EL (cell line): Measurements from ENCODE around the gene GCK.

ENCODE experiments used
- DNase-seq: peaks from one replicate; pipeline ENCODE4 v3.0.0-alpha.2; 2016

GCK gene

DNA sequence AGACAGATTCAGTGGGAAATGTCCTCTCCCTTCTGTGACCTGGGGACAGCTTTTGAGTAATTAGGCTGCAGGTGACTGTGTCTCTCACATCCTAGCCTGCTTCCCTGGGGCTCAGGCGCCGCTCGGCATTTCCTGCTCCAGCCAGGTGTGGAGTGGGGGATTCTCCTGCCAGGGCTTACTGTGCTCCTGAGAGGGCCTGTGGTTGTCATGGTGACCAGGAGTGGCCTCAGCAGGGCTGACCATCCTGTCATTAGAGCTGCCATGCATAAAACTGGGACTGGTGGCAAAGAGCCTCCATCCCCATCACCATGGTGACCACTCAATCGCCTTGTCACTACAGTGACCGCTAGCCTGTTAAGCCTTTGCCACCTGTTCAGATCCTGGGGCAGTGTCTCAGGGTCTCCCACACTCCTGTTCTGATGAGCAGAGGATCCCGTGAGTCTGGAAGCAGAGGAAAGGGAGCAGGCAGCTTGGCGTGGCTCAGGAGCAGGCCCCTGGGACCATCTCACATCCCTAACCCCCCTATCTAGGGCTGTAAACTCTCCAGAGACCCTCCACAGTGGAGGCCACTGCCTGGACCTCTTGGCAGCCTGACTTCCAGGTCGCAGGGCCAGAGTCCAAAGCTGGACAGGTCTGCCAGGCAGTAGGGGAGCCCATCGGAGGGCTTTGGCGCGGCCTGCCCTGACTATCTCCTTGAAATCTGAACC is at the start of gene GCK:
Gene GCK (minus strand): TSS at position 154 of the 707 bp plus-strand sequence. CDS start 486 bp downstream, outside the sequence.
- DNase-seq: no peak

DNA sequence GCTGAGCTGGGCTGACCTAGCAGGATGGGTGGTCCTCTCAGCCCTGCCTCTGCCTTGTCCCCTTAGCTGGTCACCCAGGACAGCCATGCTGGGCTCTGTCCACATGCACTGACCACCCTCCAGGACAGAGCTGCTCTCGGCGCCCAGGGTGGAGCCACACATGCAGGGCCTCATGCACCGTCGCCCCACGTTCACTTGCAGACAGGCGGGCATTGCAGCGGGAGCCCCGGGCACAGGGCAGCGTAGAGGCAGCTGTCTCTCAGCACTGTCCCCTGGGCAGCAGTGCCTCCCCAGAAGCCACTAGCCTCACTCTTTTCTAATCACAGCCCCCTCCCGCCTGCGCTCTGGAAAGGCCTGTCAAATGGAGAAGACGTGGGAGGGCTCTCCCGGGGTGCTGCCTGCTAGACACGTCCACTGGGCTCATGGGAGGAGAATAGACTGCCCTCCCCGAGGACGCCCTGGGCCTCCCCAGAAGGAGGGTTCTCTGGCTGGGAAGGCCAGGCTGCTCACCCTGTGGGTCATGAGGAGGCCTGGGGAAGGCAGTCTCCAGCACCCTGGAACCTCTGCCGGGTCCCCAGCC is 49.0 kb upstream of the GCK start:
- no peak for DNase-seq

DNA sequence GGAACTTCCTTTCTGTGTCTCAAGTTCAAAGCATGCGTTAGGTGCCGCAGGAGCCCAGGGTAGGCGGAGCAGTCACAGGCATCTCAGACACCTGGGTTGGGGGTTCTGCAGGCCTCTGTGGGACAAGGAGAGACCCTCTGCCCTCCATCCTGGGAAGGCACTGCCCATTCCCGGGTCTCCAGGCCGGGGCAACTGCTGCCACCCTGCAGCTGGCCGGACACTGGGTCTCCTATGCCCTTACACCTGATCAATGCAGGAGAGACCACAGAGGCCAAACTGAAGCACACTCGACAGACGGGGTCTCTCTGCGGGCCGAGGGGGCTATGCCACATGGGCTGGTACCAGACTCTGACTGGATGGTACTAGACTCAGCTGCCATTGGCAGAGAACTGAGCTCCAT is 48.5 kb upstream of the GCK start:
- DNase-seq: no peak

DNA sequence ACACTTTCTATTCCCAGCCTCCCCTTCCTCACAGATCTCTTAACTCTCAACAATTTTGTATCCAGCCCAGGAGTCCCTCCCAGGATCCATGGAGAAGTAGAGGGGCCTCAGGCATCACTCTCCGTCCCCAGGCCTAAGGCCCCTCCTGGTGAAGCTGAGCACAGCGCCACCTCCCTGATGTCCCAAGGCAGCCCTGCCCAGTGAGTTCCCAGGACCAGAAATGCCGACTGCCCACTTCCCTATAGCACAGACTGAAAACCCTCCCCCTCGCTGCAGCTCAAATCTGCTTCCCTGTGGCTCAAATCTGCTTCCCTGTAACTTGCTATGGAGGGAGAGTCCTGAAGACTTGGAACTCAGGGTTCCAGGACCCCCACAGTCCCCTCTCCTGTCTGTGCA is 47.1 kb upstream of the GCK start:
- DNase-seq: no peak

DNA sequence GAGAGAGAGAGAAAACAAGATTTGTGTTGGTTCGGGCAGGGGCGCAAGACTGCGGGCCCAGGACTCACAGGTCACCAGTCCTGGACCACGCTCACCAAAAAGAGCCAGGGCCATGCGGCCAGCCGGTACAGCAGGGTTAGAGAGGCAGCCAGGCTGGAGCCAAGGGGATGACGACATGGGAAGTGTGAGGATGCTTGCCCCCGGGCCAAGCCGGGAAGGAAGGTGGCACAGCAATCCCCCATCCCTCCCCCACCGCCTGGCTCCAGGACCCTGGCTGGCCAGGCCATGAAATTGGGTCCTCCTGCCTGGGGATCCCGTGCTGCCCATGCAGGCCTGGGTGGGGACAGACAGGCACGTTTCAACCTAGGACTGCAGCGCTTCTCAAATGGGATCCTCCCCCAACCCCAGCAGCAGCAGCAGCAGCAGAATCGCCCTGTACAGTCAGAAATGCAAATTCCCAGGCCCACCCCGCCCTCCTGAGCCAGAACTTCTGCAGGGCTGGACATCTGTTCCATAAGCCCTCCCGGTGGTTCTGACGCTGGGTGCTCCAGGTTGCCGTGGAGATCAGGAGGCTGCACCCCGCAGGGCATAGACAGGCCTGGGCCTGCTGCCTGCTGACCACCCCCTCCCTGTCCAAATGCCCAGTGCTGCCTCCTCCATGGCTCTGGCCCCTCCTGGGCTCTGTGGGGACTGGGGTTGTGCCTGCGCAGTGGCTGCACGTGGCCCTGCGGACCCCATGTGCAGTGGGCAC is 46.5 kb upstream of the GCK start:
- peak; percentile 18 for DNase-seq

DNA sequence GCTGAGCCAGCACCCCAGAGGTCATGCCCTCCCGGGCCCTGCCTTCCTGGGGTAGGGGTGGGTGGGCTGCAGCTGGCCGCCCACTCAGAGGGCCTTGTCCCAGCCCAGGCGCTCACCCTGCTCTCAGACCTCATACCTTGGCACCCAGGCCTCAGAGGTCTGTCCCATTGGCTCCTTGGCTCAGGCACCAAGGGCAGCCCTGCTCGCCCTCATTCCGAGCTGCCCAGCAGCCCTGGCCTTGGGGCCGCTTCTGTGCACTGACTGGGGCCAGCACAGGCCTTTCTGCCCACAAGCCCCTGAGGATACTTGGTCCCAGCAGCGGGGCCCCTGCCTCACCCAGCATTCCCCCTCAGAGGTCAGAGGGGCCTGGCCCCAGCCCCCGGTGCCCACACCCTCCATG is 45.8 kb upstream of the GCK start:
- DNase-seq: no peak

DNA sequence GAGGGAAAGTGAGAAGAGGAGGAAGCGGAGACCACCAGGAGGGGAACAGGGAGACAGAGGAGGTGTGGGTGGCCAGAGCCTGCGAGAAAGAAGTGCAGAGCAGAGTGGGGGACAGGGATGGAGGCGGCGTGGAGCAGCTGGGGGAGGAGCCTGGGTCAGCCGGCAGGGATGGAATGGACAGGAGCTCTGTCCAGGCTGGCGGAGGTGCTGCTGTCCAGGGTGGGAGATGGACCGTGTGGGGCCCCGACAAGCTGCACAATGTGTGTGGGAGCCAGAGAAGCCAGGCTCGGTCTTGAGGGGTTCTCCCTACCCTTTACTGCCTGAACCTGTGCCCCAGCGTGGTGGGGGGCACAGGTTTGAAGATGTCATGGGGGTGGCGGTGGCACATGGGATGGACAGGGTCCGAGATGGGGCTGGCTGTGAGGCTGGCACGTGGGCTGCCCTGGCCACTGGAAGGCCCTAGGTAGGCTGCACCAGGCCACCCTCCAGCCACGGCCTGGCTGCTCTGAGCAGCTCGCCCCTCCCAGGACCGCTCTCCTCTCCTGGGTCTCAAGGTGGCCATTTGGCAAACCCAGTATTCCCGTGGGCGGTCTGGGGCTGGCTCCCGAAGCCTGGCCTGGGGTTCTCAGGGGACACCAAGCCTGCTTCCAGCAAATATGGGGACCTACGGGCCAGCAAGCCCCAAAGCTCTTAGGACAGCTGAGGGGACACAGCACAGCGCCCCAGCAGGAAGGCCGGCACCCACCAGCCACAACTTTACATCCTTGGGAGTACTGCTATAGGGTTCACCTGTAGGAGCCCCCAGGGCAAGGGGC is 43.9 kb upstream of the GCK start:
- DNase-seq: no peak

DNA sequence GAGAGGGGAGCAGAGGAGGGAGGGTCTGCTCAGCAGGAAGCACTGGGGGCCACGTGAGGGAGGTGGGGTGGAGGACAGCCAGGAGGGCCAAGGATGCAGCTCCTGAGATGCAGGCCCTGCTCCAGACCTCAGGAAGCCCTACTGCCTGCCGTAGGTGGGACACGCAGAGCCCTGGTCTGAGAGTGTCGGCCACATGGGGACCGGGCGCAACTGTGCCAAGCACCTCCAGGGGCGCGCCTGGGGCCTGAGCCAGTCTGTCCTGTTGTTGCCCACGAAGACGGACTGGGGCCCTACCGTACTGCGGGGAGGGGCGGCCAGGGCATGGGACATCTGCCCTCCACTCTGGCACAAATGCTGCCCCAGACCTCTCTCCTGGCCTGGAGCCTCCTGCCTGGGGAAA is 43.2 kb upstream of the GCK start:
- DNase-seq: no peak

DNA sequence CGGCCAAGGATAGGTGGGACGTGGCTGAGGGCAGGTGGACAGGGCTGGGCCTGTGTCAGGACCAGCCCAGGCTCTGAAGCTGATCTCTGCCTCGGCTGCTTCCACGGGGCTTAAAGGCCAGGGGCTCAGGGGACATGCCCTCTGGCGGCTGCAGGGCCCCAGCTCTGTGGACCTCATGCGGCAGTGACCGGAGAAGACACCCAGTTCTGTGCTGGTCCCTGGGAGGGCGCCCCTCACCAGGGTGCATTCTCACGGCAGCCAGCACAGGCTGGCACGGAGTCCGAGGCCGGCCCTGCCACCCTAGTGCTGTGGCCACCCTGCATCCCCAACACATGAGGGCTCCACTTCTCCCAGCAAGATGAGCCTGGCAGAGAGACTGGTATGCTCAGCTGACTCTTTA is 41.8 kb upstream of the GCK start:
- DNase-seq: no peak

DNA sequence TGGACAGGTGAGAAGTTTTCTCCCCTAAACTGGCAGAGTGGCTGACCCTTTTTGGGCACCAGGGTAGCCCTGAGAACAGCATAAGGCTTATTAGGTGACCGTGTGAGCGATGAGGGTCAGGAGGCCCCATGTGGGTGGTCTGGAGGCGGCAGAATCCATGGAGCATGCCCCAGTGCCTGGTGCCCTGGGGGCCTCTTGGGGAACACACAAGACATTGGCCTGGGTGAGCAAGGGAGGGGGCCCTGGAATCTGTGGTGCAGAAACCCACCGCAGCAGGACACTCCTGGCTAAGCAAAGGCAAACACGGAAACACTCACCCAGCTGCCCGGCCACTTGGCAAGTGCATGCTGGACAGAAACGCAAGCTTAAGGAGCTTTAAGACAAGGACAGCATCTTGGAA is 41.0 kb upstream of the GCK start:
- DNase-seq: no peak

DNA sequence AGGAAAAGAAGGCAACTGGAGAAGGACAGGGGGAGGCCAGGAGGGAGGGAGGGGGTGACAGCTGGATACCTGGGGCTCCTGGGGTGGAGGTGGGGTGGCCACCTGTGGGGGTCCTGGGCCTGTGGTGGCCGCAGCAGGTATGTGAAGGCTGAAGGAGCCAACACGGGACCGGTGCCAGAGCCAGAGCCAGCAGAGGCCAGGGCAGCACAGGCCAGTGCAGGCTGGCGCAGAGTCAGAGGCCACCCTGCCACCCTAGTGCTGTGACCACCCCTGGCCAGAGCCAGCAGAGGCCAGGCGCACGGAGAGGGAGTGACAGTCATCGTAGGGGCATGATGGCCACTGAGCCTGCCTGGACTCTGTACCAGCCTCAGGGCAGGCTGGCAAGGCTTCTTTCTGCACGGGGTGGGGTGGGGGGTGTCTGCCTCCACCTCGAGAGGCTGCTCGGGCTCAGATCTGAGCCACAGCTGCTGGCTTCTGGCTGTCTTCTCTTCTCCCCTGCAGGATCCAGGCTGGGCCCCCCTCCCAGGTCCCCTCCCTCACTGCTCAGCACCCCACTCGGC is 40.4 kb upstream of the GCK start:
- DNase-seq: no peak

DNA sequence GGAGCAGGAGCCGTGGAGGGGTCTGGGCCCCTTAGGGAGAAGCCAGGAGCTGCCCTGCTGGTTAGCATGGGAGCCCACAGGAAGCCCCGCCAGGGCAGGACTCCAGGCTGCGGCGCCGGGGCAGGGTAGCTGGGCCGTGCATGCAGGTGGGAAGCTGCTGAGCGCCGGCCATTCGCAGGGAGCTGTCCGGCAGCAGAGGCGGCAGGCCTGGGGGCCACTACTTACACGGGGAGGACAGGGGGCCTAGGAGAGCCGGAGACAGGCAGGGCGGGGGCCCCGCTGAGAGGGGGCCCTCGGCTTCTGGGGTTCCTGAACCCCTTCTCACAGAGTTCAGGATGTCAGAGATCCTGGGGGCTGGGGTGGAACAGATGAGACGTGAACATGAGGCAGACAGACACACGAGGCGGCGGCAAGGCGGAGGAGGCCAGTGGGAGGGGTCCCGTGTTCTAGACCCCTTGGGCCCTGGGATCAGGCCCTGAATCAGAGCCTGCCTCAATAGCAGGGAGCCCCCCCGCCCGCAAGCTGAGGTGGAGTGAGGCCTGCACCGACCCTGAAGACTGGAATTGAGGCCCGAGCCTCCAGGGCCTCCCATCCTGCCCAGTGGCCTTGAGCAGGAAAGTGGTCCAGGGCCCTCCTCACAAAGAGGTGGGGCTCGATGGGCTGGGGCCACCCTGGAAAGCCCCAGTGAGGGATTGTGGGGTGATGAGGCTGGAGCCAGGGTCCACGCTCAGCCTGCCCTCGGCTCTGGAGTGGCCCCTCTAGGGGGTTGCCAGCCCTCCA is 39.5 kb upstream of the GCK start:
- no peak for DNase-seq

DNA sequence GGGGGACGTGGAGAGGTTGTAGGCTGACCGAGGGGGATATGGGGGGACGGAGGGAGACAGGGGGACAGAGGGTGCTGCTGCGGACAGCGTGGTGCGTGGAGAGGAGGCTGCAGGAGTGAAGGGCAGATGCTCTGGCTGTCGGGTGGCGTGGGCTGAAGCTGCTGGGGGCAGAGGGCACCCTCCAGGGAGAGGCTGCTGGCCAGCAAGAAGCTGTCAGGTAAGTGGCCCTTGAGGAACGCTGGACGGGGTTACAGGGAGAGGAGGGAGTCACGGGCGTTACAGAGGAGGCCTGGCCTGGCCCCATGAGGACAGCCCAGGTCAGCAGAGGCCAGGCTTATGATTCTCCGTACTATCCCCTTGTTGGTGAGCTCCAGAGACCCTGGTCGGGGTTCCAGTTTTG is 38.7 kb upstream of the GCK start:
- DNase-seq: no peak

DNA sequence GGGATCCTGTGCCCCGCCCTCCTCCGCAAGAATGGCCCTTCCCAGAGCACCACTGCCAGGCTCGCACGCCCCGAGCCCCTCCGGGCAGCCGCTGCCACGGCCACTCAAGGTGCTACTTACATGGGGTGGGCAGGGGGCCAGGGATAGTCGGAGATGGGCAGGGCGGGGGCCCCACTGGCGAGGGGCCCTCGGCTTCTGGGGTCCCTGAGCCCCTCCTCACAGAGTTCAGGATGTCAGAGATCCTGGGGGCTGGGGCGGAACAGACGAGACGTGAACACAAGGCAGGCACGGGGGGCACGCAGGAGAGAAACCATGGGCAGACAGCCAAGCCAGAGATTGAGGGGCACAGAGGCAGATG is 37.1 kb upstream of the GCK start:
- no peak for DNase-seq

DNA sequence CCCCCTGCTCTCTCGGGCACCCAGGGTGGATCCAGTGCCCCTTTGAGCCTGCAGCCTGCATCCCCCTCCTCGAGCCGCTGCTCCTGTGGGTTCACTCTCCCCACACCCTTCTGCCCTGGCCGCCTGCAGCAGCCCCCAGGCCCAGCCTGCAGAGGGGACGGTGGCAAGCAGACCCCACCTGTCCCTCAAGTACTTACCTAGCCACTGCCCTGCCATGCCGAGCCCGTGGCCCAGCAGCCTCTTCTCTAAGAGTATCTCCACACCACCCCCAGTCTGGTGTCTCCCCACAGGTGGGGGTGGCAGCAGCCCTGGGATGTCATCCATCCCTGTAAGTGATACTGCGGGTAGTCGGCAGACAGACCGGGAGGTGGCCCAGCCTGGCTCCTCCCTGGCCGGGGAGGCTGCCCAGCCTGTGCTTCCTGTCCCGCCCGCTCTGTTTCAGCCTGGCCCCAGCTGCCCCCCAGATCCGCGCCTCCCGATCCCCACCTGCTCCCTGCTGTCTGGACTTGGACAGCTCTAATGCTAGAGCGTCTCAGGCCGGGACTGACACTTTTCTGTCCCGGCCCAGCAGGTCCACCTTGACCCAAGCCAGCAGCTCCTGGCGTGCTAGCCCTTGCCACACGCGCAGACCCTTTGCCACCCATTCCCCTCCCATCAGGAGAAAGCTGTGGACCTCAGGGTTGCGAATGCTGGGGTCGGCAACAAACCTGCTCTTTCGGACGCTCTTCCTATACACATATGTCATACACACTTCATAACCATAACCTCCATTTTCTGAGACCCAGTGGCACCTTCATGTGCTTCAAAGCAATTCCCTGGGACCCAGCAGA is 36.5 kb upstream of the GCK start:
- no peak for DNase-seq

DNA sequence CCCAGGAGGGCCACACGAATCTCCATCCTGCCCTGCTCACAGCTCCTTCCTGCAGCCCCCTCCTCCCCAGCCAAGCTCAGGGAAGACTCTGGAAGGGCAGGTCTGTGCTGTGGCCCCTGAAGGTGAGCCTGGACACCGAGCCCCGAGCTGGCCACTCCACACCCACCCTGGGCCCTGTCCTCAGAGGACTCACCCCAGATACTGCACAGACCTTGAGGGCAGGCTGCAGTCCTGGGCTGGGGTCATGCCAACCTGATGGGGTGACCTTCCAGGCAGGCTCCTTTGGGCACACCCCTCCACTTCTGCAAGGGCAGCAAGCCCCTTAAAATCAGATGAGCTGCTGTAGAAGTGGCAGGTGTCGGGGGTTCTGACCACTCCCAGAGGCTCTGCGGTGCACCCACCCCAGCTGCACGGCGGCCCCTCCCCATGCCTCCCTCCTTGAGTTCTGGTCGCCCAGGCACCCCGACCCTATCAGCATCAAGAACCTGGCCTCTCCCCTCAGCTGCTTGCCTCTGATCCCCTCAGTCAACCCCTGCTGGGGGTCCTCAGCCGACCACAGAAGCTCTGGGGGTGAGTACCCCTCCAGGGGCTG is 35.8 kb upstream of the GCK start:
- no peak for DNase-seq

DNA sequence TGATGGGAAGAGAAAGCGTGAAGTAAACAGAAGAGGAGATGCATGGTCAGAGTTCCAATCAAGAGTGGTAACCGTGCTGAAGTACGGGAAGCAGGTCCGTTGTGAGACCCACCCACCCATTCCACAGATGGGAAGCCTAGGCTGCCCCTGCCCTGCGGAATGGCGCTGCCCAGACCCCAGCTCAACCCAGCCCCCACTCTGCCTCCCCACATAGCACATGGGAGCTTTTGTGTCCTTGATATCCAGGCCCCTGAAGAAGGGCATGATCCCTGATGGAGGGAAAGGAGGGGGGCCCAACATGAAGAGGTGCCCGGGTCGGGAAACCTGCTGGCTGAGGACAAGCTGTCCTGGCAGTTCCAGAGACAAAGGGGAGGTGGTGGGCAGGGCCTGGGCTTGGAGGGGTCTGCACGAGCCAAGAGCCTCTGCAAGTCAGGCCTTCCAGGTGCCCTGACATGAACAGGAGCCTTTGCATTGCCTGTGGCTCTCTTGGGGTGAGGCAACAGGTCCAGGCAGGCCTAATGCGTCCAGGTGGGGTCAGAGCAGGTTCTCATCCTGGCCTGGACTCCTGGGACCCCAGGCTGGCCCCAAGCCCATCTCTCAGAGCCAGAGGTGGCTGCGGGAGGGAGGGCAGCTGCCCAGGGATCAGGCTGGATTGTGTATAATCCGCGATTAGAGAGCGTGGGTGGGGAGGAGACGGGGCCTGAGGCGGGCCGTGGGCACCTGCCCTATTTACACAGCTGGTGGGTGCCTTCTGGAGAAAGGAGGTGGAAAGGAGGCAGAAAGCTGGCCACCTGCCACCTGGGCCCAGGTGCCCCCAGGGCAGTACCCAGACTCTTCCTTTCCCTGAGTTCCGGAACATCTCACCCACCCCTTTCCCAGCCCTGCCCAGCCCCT is 35.1 kb upstream of the GCK start:
- DNase-seq: no peak

DNA sequence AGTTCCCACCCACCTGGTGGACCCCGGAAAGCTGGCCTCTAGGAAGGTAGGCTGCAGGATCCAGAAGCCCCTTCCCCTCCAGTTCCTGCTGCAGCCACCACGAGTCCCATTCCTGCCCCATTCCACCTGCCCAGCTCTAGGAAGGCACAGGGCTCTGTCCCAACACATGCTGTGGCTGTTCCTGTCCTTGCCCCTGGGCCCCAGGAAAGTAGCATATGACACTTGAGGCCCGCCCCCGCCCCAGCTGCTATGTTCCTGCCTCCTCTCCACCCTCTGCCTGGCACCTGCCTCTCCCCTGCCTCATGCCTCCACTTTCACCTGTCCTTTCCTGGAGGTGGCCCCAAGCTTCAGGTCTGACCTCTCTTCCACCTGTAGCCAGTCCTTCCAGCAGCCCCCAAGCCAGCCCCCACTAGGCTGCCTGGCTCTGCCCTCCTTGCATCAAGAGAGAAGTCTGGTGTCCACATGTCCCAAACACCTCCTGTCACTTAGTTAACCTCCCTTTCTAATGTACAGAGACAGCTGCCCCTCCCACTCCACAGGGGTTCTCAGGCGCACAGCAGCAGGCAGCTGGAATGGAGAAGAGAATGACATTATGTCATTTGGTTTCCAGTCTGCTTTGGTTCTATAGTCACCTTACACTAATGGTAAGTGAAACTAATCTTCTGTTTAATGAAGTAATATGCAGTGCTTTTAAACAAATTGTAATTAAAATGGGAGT is 34.3 kb upstream of the GCK start:
- no peak for DNase-seq

DNA sequence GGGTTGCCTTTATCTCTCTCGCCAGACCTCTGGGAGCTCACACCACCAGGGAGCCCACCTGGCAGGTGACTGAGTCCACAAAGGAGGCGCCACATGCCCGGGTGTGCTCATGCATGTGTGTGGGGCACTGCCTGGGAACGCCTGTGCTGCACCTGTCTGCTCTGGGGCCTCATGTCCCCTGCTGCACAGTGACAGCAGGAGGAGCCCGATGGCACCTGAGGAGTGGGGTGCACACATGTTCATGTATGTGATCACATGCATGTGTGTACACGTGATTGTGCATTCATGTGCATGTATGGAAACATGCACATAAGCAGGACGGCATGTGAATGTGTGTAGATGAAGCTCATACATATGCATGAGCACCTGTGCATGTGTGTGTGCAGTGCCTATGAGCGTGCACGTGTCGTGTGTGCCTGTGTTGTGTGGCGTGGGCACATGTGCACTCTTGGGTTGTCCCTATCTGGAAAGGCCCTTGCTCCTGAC is 33.6 kb upstream of the GCK start:
- DNase-seq: no peak
